Prostate gland (tissue), 2 donors: ENCODE measurements around the gene TBCE.

Experiments
- POLR2A ChIP-seq: fragments of 450-650 bp; IDR thresholded peaks from one replicate; pipeline ENCODE4 v1.6.1; 2016; ENCODE audit warnings: antibody characterized with exemption, mild to moderate bottlenecking
- POLR2AphosphoS5 ChIP-seq: sonication (generic); formaldehyde crosslinking; IDR thresholded peaks from one replicate; pipeline ENCODE4 v1.6.1; 2017; ENCODE audit warnings: antibody characterized with exemption
- TF ChIP-seq, protein P1 (sequence below), 4 experiments: fragments of 200-600 bp in 2 of 4; fragments of 450-650 bp in 2 of 4; sonication (generic) in 2 of 4; IDR thresholded peaks; 1 replicate in 3 of 4; 2 replicates in 1 of 4; pipeline ENCODE4 v1.5.1; 2016 to 2019; ENCODE audit warnings: antibody characterized with exemption in 4 of 4, mild to moderate bottlenecking in 2 of 4, moderate library complexity in 2 of 4

DNA sequence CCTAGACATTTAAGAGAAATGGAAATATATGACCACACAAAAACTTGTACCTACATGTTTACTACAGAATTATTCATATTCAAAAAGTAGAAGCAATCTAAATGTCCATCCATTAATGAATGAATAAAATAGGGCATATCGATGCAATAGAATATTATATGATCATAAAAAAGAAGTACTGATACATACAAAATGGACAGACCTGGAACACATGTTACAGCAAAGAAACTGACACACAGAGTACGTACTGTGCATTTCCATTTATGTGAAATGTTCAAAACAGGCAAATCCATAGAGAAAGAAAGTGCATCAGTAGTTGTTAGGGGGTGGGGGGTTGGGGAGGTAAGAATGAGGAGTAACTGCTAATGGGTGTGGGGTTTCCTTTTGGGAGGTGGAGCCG lies 97.8 kb downstream of the TBCE start:
- TF ChIP-seq POLR2AphosphoS5 (no peak), POLR2A (no peak)
- TF ChIP-seq, protein P1, sequence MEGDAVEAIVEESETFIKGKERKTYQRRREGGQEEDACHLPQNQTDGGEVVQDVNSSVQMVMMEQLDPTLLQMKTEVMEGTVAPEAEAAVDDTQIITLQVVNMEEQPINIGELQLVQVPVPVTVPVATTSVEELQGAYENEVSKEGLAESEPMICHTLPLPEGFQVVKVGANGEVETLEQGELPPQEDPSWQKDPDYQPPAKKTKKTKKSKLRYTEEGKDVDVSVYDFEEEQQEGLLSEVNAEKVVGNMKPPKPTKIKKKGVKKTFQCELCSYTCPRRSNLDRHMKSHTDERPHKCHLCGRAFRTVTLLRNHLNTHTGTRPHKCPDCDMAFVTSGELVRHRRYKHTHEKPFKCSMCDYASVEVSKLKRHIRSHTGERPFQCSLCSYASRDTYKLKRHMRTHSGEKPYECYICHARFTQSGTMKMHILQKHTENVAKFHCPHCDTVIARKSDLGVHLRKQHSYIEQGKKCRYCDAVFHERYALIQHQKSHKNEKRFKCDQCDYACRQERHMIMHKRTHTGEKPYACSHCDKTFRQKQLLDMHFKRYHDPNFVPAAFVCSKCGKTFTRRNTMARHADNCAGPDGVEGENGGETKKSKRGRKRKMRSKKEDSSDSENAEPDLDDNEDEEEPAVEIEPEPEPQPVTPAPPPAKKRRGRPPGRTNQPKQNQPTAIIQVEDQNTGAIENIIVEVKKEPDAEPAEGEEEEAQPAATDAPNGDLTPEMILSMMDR (IDR thresholded peaks at IDR 0.05), result no peak
